HG03060 (cell line): Measurements from ENCODE around the gene LHPP.

ENCODE experiments used
- ATAC-seq: cut with Tn5 transposase; IDR thresholded peaks from one replicate; pipeline ENCODE4 v1.9.1; 2021; ENCODE audit warnings: low read depth, moderate number of reproducible peaks; ENCODE audit not compliant: unreplicated experiment

LHPP gene

DNA sequence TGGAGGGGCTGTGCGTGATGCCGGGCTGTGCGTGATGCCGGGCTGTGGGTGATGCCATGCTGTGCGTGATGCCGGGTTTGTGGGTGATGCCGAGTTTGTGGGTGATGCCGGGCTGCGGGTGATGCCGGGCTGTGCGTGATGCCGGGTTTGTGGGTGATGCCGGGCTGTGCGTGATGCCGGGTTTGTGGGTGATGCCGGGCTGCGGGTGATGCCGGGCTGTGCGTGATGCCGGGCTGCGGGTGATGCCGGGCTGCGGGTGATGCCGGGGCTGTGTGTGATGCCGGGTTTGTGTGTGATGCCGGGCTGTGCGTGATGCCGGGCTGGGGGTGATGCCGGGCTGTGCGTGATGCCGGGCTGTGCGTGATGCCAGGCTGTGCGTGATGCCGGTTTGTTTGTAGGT is 153.6 kb downstream of the LHPP start:
- ATAC-seq, result no peak

DNA sequence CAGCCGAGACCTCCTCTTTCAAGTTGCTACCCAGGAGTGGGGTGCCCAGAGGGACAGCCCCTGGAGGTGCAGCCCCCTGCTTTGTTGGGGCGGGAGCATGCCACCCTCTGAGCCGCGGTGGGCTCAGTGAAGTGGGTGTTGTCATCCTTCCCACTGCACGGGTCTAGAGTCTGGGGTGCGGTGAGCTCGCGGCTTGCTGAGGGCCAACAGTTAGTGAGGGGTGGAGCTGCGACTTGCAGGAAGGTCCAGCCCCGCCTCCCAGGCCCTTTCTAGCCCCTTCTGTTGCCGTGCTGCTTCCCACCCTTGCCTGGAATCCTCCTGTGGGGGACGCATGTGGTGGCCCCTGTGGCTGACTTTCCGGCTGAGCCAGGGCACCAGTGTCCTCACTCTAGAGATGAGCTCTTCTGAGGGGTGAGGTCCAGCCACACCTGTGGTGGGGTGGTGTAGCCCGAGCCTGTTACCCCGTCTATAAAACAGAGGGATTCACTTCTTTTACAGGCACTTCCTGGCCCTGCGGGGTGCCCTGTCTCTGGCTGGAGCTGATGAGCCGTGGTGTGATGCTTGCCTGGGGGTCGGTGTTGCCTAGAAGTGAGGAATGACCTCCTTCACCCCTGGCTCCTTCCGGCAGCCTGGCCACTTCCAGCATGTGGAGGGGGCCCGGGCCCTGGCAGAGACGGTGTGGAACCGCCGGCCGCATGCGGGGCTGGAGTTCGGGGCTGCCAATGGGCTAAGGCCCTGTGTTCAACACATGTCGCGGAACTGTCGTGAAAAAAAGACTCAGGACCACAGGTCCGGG is 154.6 kb downstream of the LHPP start:
- no peak for ATAC-seq

DNA sequence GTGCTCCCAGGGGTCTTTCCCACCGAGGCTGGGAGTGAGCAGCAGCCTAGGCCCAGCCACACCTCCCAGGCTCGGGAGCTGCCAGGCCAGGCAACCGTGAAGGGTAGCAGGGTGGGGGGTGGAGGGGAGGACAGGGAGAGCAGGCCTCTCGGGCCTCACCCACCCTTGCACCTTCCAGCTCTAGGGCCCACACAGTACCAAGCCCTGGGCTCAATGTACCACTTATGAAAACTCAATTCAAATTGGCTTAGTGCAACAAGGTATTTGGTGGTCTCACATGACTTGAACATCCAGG is 155.2 kb downstream of the LHPP start:
- ATAC-seq, result no peak

DNA sequence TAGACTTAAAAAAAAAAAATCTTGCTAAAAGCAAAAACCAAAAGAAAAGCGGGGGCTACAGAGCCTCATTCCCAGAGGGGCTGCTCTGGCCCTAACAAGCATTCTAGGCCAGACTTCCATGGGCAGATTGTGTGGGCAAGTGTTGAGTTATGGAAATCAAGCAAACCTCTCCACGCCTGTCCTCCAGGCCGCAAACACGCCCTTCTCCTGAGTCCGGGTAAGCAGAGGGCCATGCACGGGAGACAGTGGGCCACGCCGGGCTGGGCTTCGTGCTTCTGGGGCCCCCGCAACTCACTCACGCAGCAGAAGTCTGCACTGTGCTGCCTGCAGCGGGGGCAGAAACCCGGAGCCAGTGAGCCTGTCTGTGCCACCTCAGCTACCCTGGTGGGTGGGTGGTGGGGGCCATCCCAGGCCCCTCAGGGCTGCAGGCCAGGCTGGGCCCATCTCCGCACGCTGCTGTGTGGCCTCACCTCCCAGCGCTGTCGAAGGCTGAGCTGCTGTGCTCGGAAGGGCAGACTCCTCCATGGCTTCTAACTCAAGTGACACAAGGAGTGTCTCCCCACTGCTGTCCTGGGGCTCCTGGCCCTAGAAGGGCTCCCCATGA is 156.9 kb downstream of the LHPP start:
- ATAC-seq, result no peak

DNA sequence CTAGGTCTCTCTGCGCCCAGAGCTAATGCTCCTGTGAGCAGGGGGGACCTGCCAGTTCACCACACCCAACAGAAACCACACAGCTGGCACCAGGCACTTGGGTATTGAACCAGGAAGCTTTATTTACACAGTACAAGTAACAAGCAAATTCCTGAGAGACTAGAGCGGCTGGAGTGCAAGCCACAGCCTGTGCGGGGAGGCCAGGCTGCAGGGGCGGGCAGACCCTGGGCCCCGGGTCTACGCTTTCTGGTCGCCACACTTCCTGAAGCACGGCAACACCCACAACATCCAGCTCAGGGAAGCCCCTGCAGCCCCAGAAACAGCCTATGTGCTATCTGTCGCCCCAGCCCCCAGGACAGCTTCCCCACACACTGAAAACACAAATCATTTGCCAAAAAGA is 157.6 kb downstream of the LHPP start:
- no peak for ATAC-seq

DNA sequence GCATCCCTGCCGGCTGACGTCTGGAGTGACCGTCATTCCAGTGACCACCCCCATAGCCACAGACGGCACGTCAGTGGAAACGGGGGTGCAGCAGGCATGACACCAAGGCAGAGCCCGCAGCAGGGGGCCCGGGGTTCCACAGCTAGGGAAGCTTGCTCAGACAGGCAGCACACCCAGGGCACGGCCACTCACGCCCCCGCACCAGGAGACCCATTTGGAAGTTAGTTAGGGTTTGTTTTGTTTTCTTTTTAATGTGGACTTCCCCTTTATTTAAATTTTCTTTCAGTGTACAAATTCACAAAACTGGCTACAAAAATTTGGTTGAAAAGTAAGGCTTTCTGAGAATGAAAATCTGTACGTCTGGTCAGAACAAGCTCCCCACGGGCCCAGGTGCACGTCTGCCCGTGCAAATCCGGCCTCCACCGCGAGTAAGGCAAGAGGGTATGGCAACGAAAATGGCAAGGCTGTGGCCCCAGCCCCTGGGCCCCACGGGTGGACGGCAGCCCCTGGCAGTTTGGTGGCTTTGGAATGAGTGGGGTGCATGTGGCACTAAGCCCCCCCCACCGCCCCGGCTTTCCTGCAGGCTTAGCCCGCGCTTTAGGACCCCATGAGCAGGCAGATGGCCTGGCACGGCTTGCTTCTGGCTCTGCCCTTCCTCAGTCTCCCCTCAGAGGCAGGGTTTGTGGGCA is 158.3 kb downstream of the LHPP start:
- peak; percentile 30 for ATAC-seq

DNA sequence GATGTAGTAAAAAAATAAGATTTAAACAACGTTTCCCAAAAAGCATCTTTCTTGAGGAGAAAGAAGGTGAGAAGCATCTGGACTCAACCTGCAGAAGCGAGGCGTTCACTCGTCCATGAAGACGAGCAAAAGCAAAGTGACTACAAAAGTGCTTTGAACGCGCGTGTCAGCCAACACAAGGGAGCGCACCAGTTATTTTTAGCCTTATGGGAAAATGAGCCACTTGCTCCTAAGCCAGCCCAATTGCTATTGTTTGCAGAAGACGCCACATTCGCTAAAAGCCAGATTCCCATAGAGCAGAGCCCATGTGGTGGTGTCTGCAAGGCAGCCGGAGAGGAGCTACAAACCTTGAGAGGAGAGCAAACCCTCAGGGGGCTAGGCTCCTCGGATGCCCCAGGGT is 160.0 kb downstream of the LHPP start:
- ATAC-seq, result no peak

DNA sequence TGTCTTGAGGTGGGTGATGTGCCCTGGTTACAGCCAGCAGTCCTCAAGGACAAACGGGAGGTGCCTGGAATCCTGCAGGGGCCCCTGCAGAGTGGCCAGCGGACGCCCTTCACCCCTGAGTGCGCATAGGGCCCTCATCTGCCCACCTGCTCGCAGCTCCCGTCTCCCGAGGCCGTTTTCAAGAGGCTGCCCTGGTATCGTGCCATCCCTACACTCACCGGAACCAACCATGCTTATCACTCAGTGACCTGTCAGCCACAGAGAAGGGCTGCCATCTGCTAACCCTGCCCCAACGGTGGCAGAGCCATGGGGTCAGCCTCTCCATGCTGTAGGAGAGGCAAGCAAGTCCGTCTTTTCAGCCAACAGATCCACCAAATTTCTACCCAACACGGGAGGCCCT is 160.5 kb downstream of the LHPP start:
- no peak for ATAC-seq

DNA sequence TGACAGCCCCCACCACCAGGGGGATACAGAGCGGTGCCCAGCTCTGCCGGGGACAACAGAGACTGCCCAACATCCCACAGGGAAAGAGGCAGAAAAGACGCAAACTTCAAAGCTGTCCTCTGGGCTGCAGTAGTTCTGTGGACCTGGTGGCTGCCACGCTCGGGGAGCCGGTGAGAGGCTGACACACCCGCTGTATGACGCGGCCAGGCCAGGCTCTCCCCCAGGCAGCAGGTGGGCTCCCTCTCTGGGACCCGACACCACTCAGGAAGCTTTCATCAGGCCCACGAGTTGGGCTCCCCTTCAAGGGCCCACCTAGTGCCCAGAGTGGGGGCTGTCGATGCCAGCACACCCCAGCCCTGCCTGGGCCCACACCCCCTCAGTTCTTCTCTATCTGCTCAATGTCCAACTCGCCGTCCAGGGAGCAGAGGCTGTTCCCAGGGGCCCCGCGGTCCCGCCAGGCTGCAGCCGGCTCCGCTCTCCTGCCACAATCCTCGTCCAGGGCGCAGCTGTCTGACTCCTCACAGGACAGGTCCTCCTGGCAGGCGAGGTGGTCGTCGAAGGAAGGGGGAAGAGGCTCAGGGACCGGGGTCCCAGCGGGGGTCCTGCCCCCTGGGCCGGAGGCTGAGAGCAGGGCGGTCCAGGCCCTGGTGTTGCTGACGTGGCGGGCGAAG is 161.4 kb downstream of the LHPP start:
- ATAC-seq, result no peak

DNA sequence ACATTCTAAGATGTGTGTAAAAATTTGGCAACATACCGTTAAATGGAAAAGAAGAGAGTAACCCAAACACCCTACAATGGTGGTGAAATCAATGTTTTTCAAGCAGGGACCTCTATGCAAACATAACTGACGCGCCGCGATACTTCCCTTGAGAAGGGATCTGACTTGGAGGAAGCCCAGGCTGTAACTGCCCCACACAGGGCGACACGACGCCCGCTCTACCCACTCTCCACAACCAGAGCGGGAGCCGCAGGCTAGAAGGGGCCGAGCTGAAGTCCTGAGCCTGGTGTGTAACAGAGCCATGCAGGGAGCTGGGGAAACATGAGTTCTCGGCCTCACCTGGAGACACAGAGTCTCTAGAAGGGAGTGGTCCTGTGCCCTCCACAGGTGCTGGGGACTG is 162.4 kb downstream of the LHPP start:
- no peak for ATAC-seq

DNA sequence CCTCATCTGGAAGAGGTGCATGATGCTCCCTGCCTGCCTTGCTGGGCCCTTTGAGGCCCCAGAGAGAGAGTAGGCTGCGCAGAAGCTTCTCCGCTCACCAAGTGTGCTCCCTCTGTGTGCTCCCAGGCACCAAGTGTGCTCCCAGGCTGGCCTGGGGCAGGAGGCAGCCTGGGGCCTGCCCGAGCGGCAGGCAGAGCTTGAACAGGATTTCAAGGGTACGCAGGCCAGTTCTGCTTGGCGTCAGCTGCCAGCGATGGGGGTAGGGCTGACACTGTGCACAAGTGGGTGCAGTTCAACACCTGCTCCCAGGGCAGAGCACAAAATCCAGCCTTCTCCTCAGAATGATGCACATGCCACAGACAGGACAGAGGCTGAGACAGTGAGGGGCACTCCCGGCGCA is 162.8 kb downstream of the LHPP start:
- ATAC-seq, result no peak

DNA sequence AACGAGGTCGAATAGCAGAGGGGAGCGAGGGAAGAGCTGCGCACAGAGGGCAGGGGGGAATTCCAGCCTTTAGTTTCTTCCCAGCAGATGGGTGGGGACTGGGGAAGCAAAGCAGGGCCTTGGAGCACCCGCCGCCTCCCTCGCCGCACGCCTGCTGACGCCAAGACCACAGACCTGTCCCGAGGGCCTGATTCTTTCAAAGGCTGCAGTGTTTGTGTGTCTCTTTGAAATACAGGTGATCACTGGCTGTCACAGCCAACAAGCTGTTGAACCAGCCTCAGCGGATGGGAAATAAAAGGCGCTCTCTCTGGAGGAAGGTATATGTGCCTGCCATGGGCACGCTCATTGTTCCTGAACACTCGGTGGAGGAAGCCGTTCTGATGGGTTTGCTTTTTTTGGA is 163.3 kb downstream of the LHPP start:
- no peak for ATAC-seq

DNA sequence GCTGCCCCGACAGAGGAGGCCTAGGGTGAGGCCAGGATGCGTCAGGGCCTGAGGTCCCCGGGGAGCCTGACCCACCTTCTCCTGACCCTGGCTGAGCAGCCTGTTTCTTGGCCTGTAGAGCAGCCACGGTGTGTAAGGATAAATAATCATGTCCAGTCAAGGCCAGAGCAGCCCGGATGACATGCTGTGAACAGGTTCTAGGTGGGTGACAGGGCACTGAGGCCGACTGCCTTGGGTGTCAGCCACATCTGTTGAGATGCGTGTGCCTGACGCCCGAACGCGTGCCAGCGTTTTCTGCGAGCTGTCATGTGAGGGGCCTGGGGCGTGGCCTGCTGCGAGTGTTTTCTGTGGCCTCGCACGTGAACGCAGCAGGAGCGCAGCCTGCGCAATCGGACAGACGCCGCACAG is 164.2 kb downstream of the LHPP start:
- ATAC-seq, result no peak

DNA sequence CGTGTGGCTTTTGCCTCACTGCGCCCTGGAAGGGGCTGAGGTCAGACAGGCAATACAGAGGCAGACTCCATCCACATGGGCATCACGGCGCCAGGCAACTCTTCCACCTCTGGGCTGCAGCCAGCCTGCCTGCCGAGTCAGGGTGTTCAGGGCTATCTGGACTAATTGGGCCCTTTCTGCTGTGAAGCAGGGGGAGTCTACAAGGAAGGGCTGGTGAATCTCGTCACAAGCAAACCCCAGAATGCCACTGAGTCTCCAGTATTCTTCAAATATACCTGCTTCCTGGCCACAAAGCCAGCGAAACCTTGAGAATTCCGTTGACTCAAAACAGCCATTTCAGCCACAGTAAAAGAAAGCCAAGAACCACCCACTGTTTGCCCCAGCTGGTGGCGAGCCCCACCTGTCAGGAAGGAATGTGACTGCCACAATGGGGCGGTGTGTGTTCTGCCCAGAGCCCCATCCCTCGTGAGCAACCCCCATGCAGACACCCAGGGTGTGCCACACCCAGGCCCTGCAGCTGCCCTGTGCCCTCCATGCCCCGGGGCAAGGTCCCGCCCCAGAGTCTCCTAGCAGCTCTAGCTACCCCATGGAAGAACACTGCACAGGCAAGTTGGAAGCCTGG is 165.2 kb downstream of the LHPP start:
- ATAC-seq, result peak; percentile 50

DNA sequence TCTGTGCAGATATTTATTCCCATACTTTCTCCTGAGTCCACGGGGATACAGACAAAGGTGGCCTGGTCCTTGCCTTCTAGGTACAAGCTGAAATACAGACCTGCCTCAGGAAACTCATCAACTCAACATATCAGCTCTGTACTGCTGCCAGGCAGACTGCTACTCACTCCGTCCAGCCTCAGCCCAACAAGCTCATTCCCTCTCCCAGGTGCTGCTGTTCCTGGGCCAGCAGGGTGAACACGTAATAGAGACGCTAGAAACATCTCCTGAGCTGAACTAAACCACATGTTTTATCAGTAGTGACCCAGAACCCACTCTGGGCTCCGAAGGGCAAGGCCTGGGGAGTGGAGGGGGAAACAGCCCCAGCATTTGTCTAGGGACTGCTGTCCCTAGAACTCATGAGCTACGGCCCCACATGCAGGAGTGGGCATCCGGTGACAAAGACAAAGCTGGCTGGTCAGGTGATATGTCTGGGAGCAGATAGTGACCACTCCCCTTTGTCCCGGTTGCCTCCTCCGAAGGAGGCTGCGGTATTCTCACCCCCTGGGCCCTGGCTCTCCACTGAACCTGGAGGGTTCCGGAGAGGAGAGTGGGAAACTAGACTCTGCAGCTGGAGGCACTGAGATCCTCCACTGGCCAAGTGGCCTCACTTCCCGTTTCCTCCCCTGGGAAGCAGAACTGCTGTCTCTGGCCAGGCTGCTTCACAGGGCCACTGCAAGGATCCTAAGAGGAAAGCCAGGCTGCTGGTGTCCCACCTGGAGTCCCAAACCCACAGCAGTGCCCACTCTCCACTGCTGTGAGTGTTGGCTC is 166.4 kb downstream of the LHPP start:
- ATAC-seq, result no peak

DNA sequence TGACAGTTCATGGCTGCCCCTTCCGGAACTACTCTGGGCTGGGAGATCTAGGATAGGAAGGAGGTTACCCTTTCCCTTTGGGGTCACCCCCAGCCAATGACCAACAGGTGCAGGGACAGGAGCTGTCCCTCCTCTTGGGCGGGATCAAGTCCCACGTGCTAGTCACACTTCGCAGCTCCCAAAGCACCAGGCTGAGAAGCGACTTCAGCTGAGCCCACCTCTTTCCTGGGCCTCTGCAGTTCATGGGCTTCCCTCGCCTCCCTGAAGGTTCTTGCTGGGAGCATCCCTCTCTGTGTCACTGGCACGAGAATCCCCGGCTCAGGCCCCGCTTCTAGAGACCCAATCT is 167.0 kb downstream of the LHPP start:
- no peak for ATAC-seq

DNA sequence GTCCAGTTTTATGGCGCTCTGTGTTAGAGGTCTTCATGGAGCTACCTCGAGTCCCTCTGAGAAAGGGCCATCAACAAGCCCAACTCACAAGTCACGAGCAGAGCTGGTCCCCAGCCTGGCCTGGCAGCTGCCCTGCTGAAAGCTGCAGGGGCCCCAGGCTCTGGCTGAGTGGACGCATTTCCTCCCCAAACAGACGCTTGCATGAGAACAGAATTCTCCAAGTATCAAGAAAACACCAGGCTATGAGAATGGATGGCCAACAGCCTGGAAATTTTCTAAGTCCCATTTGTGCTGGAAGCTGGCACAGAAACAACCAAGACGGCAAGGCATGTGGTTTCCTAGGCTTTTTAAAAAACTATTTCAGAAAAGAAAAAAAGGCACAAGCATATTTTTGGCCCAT is 167.8 kb downstream of the LHPP start:
- no peak for ATAC-seq

DNA sequence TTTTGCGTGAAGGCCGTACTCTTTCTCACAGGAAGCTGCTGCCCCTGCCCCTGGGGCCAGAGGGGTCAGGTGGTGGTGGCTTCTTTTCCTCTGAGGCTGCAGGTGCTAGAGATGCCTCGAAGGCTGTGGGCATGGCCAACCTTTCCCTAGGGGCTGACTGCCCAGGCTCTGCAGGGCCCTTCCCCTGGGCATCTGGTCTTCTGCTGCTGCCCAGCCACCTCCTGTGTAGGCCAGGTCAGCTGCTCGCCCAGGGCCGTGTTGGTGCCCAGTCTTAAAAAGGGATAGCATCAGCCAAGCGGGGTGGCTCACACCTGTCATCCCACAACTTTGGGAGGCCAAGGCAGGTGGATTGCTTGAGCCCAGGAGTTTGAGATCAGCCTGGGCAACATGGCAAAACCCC is 168.2 kb downstream of the LHPP start:
- ATAC-seq, result no peak

DNA sequence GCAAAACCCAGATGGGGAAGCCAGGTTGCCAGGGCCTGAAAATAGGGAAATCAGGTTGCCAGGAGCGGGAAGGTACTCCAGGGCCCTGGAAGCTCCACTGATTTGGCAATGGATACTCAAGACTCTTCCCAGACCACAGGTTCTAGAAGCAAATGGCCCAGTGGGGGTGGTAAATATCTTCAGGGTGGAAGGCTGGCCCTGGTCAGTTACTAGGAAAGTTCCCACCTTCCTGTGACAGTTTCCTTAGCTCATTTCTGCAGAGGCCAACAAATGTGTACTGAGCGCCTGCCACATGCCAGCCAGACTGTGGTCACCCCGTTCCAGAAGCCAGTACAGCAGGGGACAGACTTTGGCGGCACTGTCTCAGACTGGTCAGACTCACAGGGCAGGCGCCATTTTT is 168.9 kb downstream of the LHPP start:
- ATAC-seq, result no peak

DNA sequence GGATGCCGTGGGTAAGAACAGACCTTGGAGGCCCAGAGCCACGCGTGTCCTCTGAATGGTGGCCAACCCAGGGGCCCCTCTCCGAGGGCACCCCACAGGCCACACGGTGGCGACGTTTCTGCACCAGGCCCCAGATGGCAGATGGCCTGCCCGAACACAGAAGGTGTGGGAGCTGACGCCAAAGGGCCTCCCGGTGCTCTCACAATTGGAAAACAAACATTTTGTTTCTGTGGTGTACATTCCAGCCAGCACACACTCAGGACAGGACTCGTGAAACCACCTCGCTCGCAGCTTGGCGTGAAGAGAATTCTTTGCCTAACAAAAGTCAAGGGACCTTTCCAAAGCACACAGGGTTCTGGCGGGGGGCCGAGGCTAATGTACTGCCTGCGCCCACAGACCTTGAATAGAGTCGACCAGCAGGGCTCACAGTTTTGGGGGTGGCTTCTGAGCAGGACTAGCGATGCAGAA is 170.5 kb downstream of the LHPP start:
- no peak for ATAC-seq
